Activated CD4-positive, alpha-beta T cell treated with anti-CD3 and anti-CD28 coated beads, Interleukin-2, amount 50 U/mL, for 24 hours (primary cell): ENCODE data around the gene HSPA4L.

Experiments
- DNase-seq, 2 donors: peaks; one replicate each; pipeline ENCODE4 v3.0.0-alpha.2; 2020; ENCODE audit warnings: low read depth in 1 of 2, low spot score in 1 of 2

Gene HSPA4L

DNA sequence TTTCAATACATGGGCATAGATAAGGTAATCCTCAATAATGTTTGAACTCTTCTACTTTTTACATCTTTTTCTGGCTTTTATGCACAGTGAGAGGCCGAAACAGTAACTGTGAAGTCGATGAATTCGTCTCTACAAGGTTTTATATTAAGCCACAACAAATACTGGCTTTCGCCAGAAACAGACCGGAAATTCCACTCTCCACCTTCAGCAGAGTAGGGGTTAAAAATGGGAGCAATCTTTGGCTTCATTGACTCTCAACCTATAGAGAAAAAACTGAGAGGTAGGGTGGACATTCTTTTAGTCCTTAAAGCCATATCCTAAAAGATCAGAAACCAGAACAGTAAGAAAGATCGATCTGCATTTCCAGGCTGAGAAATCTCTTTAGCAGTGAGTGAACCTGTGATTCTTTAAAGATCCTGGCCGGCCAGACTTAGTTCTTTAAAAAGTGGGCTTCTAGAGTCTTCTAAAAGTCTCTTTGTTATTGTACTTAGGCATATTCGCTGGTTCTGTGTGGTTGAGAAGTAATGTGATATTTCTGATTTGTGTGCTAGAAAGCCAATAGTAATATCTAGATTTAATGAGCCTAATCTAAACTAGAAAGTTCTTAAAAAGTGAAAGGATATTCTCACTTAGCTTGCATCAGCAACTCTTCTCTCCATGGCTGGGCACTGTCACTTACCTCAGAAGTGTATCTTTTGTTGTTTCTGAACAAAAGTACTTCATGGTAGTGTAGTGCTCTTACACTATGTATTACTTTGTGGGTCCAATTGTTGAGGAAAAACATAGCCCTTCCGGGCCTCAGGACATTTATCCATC lies 2.0 kb downstream of the HSPA4L start:
- no peak for DNase-seq

DNA sequence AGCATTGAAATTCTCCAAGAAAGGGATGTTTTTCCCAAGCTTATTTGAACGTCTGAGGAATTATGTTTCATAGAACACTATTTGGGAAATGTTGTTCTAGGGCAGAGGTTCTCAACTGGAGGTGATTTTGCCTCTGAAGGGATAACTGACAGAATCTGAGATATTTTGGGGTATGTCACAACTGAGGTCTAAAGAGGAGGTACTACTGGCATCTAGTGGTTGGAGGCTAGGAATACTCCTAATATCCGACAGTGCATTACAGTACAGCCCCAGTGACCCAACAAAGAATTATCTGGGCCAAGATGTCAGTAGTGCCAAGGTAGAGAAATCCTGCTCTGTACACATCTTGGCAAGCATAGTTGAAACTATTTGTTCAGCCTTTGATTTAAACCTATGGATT lies 6.4 kb downstream of the HSPA4L start:
- DNase-seq, result no peak

DNA sequence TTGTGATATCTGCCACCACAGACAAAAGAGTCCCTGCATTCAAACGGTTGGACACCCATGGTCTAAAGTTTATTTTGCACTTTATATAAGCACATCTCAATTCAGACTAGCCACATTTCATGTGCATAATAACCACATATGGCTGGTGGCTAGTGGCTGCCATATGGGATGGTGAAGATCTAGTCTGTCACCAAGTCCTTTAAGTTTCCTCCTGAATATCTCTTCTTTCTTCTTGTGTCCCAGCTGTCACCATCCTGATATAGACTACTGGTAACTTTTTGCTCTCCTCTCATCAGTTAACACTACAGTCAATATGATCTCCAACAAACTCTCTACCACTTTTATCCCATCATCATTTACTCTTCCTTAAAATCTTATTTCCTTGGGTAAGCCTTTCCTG lies 9.3 kb downstream of the HSPA4L start:
- DNase-seq, result no peak

DNA sequence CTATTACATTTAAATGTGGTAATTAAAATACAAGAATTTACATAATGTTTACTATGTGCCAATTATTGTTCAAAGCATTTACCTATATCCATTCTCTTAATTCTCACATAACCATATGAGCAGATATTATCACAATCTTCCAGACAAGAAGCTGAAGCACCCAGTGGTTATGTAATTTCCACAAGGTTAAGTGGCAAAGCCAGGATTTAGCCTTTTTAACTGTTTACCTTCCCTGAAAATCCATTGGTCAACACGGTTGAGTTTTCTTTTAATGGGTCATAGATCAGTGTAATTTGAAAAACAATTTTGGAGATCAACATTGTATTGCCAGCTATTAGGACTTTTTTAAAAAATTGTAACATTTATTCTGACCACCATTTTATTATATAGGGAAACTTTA lies 11.4 kb downstream of the HSPA4L start:
- DNase-seq, result no peak

DNA sequence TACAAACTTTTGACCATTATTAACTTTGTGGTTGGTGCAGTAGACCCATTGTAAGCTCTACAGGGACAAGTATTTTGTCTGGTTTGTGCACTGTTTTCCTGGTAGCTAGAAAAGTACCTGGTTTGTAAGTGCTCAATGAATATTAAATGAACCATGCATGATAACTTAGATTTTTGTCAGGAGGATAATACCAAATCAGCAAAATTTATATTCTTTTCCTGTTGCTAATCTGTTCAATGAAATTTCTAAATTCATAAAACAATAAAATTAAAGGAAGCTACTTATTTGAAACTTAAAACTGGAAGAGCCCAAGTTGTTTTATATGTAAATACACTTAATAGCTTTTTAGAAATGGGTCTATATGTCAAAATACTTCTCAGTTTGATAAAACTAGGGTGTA lies 17.6 kb downstream of the HSPA4L start:
- no peak for DNase-seq

DNA sequence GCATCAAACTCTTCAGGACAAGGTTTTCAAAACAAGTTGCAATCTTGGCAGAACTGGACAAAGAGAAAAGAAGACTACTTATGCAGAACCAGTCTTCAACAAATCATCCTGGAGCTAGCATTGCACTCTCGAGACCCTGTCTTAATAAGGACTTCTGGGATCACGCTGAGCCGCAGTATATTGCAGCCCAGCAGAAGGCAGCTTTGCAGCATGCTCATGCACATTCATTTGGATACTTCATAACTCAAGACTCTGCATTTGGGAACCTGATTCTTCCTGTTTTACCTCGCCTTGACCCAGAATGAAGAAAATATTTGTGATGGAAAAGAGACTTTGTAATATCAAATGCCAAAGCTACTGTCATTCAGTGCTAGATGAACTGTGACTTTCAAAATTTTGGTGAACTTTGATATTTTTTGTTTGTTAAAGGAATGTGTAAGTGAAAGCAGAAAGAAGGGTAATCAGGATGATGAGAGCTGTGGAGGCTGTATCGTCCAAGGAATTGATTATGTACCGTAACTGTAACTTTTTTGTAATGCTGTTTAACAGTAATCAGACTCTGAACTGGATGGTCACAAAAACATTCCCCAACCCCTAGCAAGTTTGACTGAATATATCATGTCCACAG lies 27.2 kb downstream of the HSPA4L start:
- DNase-seq, result no peak

DNA sequence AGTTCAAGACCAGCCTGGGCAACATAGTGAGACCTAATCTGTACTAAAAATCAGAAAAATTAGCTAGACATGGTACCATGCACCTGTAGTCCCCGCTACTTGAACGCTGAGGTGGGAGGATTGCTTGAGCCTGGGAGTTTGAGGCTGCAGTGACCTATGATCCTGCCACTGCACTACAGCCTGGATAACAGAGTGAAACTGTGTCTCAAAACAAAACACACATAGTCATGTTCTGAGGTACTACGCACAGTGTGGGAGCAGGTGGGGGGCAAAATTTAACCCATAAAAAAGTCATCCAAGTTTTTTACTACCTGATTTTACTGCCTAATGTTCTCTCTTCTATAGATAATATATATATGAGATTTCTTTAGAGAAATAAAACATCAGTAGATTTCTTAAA lies 28.4 kb downstream of the HSPA4L start:
- DNase-seq, result no peak

DNA sequence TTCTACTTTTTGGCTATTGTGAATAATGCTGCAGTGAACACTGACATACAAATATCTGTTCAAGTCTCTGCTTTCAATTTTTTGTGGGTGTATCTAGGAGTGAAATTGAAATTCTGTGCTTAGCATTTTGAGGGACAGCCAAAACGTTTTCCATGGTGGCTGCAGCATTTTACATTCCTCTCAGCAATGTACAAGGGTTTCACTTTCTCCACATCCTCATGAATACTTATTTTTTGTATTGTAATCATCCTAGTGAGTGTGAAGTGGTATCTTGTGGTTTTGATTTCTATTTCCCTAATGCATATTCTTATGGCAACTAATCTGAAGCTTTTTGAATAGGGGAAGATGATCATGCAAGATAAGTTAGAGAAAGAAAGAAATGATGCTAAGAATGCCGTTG lies 40.3 kb downstream of the HSPA4L start:
- no peak for DNase-seq

DNA sequence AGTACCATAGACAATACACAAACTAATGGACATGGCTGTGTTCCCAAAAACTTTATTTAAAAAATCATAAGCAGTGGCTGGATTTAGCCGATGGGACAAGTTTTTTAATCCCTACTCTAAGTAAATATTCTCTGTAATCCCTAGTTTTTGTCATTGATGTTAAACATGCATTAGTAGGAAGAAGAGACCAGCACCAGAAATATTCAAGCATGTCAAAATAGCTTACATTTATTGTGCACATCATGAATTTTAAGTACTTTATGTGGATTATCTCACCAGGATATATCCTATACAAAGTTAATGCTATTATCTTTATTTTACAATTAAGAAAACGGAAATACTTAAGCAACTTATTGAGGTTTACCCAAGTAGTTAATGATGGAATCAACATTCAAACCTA lies 46.0 kb downstream of the HSPA4L start:
- DNase-seq, result no peak

DNA sequence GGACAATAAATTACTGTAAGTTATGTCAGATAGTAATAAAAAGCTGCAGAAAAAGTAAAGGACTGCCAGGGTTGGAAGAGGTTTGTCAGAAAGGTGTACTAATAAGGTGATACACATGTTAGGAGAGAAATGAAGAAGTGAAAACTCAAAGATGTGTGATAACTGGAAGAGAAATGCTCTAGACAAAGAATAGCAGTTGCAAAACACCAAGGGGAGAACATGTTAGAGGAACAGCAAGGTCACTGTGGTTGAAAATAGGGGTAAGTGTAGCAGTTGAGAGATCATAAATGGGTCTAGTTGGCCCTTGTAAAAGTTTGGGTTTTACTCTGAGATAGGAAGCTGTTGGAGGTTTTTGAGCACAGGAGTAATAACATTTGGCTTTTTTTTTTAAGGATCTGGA lies 46.9 kb downstream of the HSPA4L start:
- no peak for DNase-seq

DNA sequence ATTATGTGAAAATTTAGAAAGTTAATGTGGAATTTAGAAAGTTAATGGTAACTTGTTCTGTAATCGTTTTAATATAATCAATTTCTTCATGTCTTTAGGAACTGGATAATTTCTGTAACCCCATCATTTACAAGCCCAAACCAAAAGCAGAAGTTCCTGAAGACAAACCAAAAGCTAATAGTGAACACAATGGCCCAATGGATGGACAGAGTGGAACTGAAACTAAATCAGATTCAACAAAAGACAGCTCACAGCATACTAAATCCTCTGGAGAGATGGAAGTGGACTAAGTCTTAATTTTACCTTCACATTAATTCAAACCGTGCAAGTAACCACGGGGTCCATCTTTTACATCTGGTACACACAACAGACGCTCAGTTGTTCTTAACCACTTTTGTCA lies 50.5 kb downstream of the HSPA4L start:
- no peak for DNase-seq

DNA sequence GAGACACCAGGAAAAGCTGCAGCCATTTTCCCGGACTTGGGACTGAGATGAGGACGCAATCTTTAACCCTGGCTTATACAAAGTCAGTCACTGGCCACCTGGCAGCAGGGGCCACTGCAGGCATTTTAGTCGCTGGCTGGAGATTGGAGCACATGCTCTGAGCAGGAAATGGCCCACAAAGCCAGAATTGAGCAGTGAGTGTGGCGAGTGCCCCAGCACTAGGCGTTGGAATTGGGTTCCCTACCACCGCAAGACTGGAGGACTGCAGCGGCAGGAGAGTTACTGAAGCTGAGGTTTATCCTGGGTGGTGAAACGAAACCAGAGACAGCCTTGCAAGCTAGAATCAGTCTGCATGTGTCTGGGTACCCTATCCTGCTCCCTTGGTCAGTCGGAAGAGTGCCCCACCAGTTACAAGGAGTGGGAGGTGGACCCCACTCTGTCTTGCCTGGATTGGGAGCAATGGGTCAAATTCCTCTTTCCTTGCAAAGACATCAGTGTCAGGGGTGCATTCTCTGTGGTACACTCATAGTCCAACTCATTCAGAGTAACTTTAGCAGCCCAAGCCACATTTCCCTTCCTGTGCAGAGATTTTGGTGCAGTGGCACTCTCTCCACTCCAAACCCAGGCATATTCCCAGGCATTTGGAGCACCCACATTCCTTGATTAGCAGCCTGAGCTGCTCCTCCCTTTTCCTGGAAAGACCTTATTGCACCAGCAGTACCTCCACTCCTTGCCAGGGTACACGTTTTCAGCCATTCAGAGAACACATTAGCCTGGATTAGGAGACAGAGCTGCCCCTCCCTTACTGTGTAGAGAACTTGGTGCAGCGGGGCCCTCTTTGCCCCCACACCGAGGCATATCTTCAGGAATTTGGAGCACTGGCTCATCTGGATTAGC lies 61.8 kb downstream of the HSPA4L start:
- no peak for DNase-seq

DNA sequence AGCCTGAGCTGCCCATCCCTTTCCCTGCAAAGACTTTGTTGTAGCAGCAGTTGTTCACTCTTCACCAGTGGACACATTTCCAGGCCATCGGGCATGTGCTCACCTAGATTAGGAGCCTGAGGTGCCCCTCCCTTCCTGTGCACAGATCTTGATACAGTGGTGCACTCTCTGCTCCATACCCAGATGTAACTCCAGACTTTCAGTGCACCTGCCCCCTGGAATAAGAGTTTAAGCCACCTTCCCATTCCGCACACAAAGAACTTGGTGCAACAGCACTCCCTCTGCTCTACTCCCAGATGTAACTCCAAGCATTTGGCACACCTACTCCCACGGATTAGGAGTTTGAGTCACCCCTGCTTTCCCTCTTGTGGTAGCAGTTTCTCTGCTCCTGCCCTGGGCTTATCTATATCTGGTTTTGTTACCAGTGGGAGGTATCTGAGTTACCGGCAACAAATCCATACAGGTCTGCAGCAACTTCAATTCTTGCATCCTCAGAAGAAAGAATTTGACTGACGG lies 62.5 kb downstream of the HSPA4L start:
- DNase-seq, result no peak

DNA sequence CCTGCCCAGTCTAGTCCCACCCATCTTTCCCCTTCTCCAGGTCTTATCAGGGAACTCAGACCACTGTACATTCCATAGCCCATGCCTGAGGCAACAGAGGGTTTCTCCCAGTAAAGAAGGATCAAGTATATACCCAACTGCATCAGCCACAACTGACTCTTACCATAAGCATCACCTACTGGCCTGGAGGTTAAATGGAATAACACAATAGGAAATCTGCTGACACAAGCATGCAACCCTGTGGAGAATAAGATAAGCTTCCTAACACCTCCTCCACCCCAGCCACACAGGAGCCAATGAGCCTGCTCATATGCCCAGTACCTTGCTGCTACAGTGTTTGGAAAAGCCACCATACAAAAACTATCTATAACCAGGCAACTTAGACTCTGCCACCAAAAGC lies 63.9 kb downstream of the HSPA4L start:
- DNase-seq, result no peak

DNA sequence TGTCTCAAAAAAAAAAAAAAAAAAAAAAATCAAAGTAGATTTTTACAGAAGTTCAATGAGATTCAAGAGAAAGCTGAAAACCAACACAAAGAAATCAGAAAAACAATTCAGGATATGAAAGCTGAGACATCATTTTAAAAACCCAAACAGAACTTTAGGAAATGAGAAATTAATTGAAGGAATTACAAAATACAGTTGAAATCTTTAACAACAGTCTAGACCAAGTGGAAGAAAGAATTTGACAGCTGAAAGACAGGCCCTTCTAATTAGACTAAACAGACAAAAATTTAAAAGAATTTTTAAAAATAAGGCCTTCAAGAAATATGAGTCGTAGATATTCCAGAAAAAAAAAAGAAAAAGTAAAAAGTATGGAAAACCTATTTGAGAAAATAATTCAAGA lies 64.6 kb downstream of the HSPA4L start:
- DNase-seq, result no peak

DNA sequence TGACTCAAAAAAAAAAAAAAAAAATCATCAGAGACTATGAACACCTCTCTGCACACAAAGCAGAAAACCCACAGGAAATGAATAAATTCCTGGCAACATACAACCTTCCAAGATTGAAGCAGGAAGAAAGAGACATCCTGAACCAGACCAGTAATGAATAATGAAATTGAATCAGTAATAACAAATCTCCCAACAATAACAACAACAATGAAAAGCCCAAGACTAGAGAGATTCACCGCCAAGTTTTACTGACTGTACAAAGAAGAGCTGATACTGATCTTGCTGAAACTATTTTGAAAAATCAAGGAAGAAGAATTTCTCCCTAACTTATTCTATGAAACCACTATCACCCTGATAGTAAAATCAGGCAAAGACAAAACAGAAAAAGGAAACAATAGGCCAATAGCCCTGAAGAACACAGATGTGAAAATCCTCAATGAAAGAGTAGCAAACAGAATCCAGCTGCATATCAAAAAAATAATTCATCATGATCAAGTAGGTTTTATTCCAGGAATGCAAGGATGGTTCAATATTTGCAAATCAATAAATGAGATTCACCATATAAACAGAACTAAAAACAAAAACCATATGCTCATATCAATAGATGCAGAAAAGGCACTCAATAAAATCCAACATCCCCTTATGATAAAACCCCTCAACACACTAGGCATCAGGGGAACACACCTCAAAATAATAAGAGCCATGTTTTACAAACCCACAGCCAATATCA lies 67.5 kb downstream of the HSPA4L start:
- DNase-seq, result no peak

DNA sequence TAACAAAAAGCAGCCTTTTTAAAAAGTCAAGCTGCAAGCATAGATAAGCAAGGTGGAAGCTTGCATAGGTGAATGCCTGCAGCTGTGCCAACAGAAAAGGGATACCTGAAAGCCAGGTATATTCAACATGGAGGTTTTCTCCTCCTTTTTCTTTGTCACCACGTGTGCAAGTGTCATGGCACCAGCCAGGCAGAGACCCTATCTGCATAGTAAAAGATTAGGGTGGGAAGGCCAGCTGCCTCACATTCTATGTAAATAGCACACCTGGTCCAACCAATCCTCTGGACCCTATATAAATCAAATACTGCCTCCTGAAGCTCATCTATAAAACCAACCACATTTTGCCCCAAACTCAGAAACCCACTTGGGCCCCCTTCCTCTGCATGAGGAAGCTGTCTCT lies 70.5 kb downstream of the HSPA4L start:
- no peak for DNase-seq

DNA sequence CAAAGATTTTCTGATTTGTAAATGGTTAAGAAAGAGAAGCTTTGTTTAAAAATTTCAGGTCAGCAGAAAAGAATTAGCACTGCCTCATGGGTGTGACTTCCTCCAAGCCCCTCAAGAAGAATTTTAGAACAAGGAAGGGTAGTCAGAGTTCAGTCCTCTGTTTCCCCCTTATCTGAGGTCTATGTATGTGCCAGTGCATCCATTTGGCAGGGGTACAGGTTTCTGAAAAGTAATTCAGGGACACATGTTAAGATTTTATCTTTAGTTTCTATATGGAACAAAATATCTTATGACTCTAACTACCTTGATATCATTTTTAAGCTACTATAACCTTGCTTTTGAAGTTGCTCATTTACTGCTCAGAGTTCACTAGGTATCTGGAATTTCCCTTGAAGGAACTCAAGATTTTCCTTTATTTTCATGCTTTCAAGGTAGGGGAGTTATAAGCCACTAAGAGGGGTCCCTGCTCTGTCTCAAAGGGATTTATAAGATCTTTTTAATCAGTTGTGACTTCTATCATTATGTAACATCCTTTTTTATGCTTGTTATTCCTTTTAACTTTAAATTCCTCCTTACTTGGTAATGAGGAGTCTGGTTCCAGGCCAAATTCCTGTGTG lies 74.2 kb downstream of the HSPA4L start:
- no peak for DNase-seq

DNA sequence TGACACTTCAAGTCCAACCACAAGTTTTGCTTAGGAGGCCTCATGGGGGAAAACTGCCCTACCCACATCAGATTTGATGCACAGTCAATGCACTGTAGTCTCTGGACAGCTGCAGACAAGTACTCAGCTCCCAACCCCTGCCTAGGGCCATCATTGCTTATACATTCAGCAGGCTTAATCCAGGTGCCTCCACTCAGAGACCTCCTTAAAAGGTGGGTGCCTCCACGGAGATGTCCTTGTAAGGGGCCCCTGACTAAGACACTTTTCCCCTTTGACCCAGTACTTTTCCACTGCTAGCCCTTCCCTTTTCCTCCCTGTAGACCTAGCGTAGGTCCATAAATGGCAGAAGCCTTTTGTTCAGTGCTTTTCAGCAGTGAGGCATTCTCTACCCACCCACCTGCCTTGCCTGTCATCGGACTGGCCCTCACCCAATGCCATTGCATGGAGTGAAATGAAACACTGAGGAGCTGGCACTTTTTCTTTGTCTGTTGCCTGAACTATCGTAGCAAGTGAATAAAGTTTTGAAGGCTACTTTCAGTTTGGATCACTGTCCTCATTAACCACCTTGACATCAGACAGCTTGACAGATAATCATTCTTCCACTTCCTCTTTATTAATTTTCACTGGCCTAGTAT lies 74.8 kb downstream of the HSPA4L start:
- DNase-seq, result no peak

DNA sequence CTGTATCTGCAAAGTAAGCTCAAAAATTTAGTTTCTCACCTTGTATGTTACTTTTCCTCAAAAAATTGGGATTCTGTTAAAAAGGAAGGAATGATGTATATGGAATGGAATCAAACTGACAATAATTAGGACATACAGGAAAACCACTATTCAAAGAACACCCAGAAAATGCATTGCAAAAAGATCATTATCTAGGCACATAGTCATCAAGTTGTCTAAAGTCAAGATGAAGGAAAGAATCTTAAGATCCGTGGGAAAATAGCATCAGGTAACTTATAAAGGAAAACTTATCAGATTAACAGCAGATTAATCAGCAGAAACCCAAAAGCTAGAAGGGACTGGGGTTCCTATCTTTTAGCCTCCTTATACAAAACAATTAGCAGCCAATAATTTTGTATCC lies 75.5 kb downstream of the HSPA4L start:
- DNase-seq, result no peak
